HG03135 (cell line): ENCODE measurements around the gene GFAP.

Experiments
- ATAC-seq: cut with Tn5 transposase; IDR thresholded peaks from one replicate; pipeline ENCODE4 v1.9.1; 2021; ENCODE audit warnings: mild to moderate bottlenecking, moderate library complexity; ENCODE audit not compliant: unreplicated experiment

Gene GFAP

GRCh38 chr17:44915862-44916780, 821 bp upstream of the GFAP start:
- ATAC-seq, result no peak

DNA sequence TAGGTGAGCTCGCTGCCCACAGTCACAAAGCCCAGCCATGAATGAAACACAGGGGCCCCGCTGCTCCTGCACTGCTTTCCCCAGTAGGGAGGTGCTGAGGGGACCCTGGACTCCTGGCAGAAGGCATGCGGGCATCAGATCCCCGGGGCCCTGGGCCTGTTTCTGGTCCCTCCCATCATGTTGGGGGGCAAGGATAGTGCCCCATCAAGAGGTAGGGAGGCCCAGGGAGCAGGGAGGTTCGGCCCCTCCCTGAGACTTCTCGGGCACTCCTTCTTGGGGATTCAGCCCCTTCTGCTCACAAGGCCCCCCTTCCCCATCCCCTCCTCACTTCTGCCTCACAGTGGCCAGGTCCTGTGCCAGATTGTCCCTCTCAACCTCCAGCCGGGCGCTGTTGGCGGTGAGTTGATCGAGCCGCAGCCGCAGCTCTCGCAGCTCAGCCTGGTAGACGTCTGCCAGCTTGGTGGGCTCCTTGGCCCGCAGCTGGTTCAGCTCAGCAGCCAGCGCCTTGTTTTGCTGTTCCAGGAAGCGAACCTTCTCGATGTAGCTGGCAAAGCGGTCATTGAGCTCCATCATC, 515 bp downstream of the GFAP start:
- no peak for ATAC-seq

- no peak for ATAC-seq
Measured at GRCh38 chr17:44914148-44914547, 1.2 kb downstream of the GFAP start.

DNA sequence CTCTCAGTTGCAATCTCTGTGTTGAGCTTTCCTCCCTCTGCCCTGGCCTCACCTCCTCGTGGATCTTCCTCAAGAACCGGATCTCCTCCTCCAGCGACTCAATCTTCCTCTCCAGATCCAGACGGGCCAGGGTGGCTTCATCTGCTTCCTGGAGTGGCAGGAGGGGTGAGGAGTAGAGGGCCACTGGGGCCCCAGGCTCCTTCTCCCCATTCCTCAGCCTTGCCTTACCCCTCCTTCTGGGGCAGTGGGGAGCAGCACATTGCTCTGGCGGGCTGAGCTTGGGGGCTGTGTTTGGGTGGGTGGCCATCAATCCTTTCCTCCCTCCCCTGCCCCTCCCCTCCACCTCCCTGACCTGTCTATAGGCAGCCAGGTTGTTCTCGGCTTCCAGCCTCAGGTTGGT, 1.6 kb downstream of the GFAP start:
- no peak for ATAC-seq

GRCh38 chr17:44912763-44913544, 2.3 kb downstream of the GFAP start:
- no peak for ATAC-seq

GRCh38 chr17:44911133-44912001, 3.9 kb downstream of the GFAP start:
- ATAC-seq, result no peak

DNA sequence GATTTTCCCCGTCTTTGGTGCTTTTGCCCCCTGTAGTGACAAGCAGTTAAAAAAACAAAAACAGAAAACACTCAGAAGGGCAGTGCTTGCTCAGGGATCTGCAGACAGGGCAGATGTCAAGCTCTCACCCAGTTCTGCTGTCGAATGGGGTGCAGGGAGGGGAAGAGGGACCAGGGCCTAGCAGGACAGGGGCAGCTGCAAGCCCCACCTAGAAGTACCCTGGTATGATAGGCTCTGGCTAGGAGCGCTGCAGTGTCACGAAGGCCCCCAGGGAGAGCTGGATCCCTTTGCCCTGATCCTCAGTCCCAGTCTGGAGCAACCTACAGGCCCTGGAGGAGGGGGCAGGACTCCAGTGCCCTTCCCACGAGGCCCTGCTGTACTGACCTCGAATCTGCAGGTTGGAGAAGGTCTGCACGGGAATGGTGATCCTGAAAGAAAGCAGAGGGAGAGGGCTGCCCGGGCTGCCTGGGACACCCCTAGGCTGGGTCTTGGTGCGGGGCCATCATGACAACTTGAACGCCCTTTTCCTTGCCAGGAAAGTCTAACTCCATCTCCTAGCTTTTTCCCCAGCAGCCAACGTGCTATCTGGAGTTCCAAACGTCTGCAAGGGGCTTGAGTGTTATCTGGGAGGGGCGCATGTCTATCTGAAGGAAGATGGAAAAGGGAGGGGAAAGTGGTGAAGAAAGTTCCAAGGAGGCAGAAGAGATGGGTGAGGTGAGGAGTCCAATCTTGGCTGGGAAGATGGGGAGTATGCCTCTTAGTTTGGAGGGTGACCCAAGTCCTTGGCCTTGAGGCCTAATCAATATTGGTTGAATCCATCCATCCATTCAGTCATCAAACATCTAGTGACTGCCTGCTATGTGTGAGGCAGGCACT, 4.8 kb downstream of the GFAP start:
- no peak for ATAC-seq

GRCh38 chr17:44909681-44910144, 5.6 kb downstream of the GFAP start:
- no peak for ATAC-seq

DNA sequence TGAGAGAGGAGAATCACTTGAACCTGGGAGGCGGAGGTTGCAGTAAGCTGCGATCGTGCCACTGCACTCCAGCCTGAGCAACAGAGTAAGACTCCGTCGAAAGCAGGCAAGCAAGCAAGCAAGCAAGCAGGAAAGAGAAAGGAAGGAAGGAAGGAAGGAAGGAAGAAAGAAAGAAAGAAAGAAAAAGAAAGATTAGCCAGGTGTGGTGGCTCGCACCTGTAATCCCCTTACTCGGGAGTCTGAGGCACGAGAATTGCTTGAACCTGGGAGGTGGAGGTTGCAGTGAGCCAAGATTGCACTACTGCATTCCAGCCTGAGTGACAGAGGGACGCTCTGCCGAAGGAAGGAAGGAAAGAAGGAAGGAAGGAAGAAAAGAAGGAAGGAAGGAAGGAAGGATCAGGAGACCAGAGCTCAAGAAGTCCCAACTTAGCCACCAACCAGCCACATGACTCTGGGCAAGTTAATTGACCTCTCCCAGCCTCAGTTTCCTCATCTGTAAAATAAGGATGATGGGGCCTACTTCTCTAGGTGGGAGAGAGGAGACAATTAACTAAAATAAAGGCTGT, 6.5 kb downstream of the GFAP start:
- no peak for ATAC-seq

DNA sequence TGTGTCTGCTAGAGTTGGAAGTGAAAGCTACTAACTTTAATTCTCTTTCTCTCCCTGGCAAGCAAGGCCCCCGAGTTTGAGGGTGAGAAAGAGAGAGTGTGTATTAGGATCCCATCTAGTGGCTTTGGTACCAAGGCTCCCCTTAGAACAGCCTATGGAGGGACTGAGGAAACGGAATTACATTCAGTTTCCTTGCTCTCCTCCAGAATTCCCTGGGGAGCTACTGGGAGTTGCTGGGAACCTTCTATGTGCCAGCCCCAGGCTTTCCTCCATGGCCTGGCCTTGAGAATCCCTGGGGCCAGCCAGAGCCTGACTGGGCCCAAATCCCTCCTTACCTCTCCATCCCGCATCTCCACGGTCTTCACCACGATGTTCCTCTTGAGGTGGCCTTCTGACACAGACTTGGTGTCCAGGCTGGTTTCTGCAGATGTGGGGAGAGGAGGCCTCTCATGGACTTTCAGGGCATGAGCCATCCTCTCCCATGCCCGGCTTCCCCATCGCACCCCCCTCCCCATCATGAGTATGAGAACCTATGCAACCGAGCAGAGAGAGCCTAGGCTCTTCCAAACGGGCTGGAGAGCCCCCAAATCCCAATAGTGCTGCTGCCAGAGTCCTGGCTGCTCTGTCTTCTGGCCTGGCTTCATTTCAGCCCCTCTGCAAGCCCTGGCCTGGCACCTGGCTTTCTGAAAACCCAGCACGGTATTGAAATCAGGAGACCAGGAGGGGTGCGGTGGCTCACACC, 7.4 kb downstream of the GFAP start:
- no peak for ATAC-seq

GRCh38 chr17:44906763-44907728, 8.3 kb downstream of the GFAP start:
- ATAC-seq, result no peak

DNA sequence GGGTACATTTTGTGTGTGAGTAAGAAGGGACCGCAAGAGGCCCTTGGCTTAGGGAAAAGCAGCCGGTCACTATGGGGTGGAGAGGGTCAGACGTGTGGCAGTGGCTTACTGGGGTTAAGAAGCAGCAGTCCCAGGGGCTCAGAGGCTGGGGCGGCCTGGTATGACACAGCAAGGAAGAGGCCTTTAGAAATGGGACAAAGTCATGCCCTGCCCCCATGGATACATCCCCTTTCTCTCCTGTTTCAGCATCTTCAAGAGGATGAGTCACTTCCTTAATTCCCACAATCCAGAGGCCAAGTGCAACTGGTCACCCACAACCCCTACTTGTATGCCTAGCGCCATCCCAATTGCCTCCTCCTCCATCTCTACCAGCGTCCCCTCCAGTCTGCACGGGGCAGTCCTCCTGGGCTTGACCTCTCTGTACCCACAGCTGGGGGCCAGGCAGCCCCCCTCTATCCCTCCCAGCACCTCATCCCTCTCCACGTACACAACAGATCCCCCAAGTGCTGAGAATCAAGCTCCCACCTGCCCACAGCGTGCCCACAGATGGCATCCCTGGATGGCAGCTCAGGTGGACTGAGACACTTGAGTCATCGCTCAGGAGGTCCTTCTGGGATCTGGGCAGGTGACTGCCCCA, 9.2 kb downstream of the GFAP start:
- no peak for ATAC-seq

GRCh38 chr17:44905006-44906000, 10.0 kb downstream of the GFAP start:
- ATAC-seq, result no peak

DNA sequence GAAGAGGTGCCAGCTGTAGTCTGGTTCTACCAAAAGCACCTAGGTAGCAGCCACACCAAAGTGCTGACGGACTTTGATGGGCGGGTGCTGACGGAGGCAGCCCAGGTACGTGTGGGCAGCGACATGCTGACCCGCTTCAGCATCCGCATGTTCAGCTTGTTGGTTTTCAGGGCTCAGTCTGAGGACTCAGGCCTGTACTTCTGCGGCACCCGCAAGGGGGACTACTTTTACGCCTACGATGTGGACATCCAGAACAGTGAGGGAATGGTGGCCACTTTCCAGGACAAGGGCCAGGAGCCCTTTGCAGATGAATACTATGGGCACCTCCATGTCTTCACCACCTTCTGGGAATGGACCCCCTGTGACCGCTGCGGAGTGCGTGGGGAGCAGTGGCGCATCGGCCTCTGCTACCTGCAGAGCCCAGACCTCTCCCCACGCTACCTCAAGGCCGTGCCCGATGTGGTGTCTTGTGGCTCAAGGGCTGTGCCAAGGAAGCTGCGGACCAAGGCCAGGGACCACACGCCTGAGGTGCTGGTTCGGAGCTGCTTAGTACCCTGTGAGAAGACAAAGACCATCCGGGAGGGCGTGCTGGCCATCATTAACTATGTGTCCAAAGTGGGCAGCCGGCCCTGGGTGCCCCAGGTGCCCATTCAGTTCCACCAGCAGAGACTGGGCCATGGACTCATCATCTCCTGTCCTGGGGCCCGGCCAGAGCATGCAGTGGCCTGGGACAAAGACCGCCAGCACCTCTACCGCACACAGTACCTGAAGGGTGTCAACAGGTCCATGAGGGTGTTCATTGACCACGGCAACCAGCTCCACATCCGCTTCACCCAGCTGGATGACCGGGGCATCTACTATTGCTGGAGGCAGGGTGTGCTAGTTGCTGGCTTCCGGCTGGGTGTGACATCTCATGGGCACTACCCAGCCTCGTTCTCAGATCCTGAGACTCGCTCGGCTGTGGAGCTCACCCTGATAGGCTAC, 11.0 kb downstream of the GFAP start:
- no peak for ATAC-seq
